H1 (cell line): Measurements from ENCODE around the gene PAK1IP1.
"Not testable (repeated sequence)": the region's sequence is repeated elsewhere in the genome, so short reads cannot be mapped to it uniquely, and the experiment has no call there.

ENCODE experiments used
- CREB1 ChIP-seq: IDR thresholded peaks from 2 replicates; pipeline ENCODE4 v1.6.1; 2012; ENCODE audit warnings: inconsistent platforms
- EP300 ChIP-seq, 2 experiments: IDR thresholded peaks; 1 replicate in 1 of 2; 2 replicates in 1 of 2; pipeline ENCODE4 v1.6.1; 2011 to 2012; ENCODE audit warnings: low read depth in 2 of 2, low read length in 2 of 2, mild to moderate bottlenecking in 2 of 2, borderline replicate concordance in 1 of 2, inconsistent platforms in 1 of 2, moderate library complexity in 1 of 2
- GABPA ChIP-seq: IDR thresholded peaks from 2 replicates; pipeline ENCODE4 v1.6.1; 2011; ENCODE audit warnings: mild to moderate bottlenecking, low read length, moderate library complexity, borderline replicate concordance; ENCODE audit not compliant: insufficient read depth
- HDAC6 ChIP-seq: IDR thresholded peaks from one replicate; pipeline ENCODE4 v1.7.1; 2012; ENCODE audit warnings: low read depth, mild to moderate bottlenecking, inconsistent platforms, low read length, moderate library complexity
- JUND ChIP-seq: IDR thresholded peaks from 2 replicates; pipeline ENCODE4 v1.6.1; 2011; ENCODE audit warnings: mild to moderate bottlenecking, improper control_type of control experiment, low read length
- MAFK ChIP-seq: IDR thresholded peaks from 2 replicates; pipeline ENCODE4 v1.6.1; 2012; ENCODE audit warnings: low read depth, mild to moderate bottlenecking, improper control_type of control experiment, low read length
- POLR2A ChIP-seq, 2 experiments: IDR thresholded peaks; 1 replicate in 1 of 2; 2 replicates in 1 of 2; pipeline ENCODE4 v1.6.1; 2011; ENCODE audit warnings: low read depth in 2 of 2, low read length in 2 of 2, mild to moderate bottlenecking in 2 of 2; ENCODE audit errors: control extremely low read depth in 1 of 2
- RNF2 ChIP-seq: fragments of 200-900, 300-1000 bp; sonication (generic); IDR thresholded peaks from 2 replicates; pipeline ENCODE4 v1.7.1; 2016; ENCODE audit warnings: borderline replicate concordance, low read depth, mild to moderate bottlenecking, antibody characterized with exemption, low read length; ENCODE audit not compliant: poor library complexity, severe bottlenecking; ENCODE audit errors: missing control alignments
- SP4 ChIP-seq: IDR thresholded peaks from 2 replicates; pipeline ENCODE4 v1.6.1; 2012; ENCODE audit warnings: low read length, inconsistent platforms
- TAF1 ChIP-seq: IDR thresholded peaks from 2 replicates; pipeline ENCODE4 v1.6.1; 2011; ENCODE audit warnings: mild to moderate bottlenecking, low read depth, low read length
- YY1 ChIP-seq: IDR thresholded peaks from 2 replicates; pipeline ENCODE4 v1.6.1; 2011; ENCODE audit warnings: low read depth, mild to moderate bottlenecking, low read length
- TF ChIP-seq, protein P1 (sequence below), 3 experiments: IDR thresholded peaks; 1 replicate in 2 of 3; 2 replicates in 1 of 3; pipeline versions ENCODE4 v1.5.1 to v1.6.1; 2011; ENCODE audit warnings: low read length in 3 of 3, mild to moderate bottlenecking in 3 of 3, inconsistent platforms in 2 of 3, low read depth in 1 of 3, moderate library complexity in 1 of 3; ENCODE audit not compliant: insufficient read depth in 1 of 3; ENCODE audit errors: control extremely low read depth in 1 of 3
- TF ChIP-seq, protein P2 (sequence below): IDR thresholded peaks from 2 replicates; pipeline ENCODE4 v1.6.1; 2012; ENCODE audit warnings: inconsistent platforms

DNA sequence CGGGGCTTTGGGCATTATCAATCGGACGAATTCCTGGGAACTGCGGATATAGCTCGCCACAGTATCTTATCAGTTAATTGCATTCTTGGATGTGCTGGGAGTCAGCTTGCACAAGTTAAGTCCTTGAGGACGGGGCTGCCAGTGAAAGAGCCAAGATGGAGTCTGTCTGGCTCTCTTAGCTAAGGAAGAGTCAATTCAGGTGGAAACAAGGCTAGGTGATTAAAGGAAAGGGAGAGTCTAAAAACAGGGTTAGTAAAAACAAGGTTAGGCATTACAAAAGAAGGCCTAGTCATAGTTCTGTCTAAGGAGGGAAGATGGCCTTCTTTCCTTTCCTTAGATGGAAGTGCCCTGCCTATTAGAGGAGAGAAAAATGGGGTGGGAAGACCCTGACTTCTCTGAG, 55.8 kb downstream of the PAK1IP1 start:
- TF ChIP-seq, protein P1, sequence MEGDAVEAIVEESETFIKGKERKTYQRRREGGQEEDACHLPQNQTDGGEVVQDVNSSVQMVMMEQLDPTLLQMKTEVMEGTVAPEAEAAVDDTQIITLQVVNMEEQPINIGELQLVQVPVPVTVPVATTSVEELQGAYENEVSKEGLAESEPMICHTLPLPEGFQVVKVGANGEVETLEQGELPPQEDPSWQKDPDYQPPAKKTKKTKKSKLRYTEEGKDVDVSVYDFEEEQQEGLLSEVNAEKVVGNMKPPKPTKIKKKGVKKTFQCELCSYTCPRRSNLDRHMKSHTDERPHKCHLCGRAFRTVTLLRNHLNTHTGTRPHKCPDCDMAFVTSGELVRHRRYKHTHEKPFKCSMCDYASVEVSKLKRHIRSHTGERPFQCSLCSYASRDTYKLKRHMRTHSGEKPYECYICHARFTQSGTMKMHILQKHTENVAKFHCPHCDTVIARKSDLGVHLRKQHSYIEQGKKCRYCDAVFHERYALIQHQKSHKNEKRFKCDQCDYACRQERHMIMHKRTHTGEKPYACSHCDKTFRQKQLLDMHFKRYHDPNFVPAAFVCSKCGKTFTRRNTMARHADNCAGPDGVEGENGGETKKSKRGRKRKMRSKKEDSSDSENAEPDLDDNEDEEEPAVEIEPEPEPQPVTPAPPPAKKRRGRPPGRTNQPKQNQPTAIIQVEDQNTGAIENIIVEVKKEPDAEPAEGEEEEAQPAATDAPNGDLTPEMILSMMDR (IDR thresholded peaks at IDR 0.05; ENCODE audit: control extremely low read depth in 1 of 3, insufficient read depth in 1 of 3, low read depth in 1 of 3, low read length in 3 of 3) = not testable (repeated sequence)
- TF ChIP-seq HDAC6; YY1; JUND; GABPA; POLR2A (IDR thresholded peaks at IDR 0.05; ENCODE audit: control extremely low read depth in 1 of 2, low read depth in 2 of 2, low read length in 2 of 2); TAF1; SP4; RNF2; EP300 (IDR thresholded peaks at IDR 0.05; ENCODE audit: borderline replicate concordance in 1 of 2, low read depth in 2 of 2, low read length in 2 of 2); MAFK; CREB1: not testable (repeated sequence)
- TF ChIP-seq, protein P2, sequence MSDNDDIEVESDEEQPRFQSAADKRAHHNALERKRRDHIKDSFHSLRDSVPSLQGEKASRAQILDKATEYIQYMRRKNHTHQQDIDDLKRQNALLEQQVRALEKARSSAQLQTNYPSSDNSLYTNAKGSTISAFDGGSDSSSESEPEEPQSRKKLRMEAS = not testable (repeated sequence)
